ENCODE data around the gene LUC7L3. TPM values are rescaled to one million over a fixed set of nuclear protein-coding genes. Genes with fewer than 3 reads are reported as not detected.
A peak's percentile ranks its signal among the peaks of the same experiment; 100 is the strongest.

LUC7L3 gene
- total and polyA plus RNA-seq, 2 of the 13 experiments (the other 11 are each of a cell fraction or from before 2014, with no cell fraction given), result 108 to 120 TPM

DNA sequence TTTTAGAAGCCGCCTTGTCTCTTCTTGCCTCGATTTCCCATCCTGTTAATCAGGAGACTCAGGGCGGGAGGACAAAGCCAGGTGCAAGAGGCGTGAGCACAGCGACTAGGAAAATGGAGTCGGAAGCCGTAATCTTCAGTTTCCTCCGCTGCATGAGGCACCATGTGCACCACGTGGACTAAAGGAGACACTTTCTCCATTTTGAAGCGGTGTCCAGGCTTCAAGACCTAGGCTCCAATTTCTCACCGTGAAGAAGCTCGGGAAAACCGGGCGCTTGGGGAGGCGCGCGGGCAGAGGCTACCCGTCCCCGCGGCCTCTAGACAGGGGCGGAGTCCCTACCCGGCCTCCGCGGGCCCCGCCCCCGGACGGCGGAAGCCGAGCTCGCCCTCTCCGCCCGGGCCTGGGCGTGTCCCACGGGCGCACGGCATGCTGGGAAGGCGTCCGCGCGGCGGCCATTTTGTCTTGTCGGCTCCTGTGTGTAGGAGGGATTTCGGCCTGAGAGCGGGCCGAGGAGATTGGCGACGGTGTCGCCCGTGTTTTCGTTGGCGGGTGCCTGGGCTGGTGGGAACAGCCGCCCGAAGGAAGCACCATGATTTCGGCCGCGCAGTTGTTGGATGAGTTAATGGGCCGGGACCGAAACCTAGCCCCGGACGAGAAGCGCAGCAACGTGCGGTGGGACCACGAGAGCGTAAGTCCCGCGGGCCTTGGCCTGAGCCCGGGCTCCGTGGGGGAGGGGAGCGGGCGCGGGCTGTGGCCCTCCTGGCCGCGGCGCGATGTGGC lies at the start of gene LUC7L3 (continued):
- TF ChIP-seq ZNF136 (CRISPR knock-in tag; IDR thresholded peaks at IDR 0.05; ENCODE audit: low read depth), result peak; percentile 75; the same call in 1 of the 2 replicates
- peak; percentile 86 for TF ChIP-seq ZNF138 (CRISPR knock-in tag; IDR thresholded peaks at IDR 0.05; ENCODE audit: low read depth)
- TF ChIP-seq TBP (CRISPR knock-in tag; IDR thresholded peaks at IDR 0.05), result no peak; the same call in 1 of the 2 replicates
- peak; percentile 67; the same call in 1 of the 2 replicates for TF ChIP-seq TMF1 (CRISPR knock-in tag; IDR thresholded peaks at IDR 0.05; ENCODE audit: low read depth)
- peak; percentile 91 for TF ChIP-seq KLF9 (CRISPR knock-in tag; IDR thresholded peaks at IDR 0.05; ENCODE audit: low read depth)
- no peak for TF ChIP-seq ZNF570 (CRISPR knock-in tag; IDR thresholded peaks at IDR 0.05; ENCODE audit: borderline replicate concordance)
- TF ChIP-seq SPEN (CRISPR knock-in tag; IDR thresholded peaks at IDR 0.05; ENCODE audit: low read depth), result peak; percentile 94; the same call in 1 of the 2 replicates
- TF ChIP-seq ZNF614 (CRISPR knock-in tag; IDR thresholded peaks at IDR 0.05; ENCODE audit: borderline replicate concordance), result no peak; the same call in 1 of the 2 replicates
- TF ChIP-seq, protein P1, sequence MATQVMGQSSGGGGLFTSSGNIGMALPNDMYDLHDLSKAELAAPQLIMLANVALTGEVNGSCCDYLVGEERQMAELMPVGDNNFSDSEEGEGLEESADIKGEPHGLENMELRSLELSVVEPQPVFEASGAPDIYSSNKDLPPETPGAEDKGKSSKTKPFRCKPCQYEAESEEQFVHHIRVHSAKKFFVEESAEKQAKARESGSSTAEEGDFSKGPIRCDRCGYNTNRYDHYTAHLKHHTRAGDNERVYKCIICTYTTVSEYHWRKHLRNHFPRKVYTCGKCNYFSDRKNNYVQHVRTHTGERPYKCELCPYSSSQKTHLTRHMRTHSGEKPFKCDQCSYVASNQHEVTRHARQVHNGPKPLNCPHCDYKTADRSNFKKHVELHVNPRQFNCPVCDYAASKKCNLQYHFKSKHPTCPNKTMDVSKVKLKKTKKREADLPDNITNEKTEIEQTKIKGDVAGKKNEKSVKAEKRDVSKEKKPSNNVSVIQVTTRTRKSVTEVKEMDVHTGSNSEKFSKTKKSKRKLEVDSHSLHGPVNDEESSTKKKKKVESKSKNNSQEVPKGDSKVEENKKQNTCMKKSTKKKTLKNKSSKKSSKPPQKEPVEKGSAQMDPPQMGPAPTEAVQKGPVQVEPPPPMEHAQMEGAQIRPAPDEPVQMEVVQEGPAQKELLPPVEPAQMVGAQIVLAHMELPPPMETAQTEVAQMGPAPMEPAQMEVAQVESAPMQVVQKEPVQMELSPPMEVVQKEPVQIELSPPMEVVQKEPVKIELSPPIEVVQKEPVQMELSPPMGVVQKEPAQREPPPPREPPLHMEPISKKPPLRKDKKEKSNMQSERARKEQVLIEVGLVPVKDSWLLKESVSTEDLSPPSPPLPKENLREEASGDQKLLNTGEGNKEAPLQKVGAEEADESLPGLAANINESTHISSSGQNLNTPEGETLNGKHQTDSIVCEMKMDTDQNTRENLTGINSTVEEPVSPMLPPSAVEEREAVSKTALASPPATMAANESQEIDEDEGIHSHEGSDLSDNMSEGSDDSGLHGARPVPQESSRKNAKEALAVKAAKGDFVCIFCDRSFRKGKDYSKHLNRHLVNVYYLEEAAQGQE (IDR thresholded peaks at IDR 0.05; ENCODE audit: borderline replicate concordance in 1 of 2, low read depth in 1 of 2, low read length in 2 of 2), result peak in 1 of 2 experiments; percentile 22; a peak in 1 of 4 replicates
- TF ChIP-seq, protein P2, sequence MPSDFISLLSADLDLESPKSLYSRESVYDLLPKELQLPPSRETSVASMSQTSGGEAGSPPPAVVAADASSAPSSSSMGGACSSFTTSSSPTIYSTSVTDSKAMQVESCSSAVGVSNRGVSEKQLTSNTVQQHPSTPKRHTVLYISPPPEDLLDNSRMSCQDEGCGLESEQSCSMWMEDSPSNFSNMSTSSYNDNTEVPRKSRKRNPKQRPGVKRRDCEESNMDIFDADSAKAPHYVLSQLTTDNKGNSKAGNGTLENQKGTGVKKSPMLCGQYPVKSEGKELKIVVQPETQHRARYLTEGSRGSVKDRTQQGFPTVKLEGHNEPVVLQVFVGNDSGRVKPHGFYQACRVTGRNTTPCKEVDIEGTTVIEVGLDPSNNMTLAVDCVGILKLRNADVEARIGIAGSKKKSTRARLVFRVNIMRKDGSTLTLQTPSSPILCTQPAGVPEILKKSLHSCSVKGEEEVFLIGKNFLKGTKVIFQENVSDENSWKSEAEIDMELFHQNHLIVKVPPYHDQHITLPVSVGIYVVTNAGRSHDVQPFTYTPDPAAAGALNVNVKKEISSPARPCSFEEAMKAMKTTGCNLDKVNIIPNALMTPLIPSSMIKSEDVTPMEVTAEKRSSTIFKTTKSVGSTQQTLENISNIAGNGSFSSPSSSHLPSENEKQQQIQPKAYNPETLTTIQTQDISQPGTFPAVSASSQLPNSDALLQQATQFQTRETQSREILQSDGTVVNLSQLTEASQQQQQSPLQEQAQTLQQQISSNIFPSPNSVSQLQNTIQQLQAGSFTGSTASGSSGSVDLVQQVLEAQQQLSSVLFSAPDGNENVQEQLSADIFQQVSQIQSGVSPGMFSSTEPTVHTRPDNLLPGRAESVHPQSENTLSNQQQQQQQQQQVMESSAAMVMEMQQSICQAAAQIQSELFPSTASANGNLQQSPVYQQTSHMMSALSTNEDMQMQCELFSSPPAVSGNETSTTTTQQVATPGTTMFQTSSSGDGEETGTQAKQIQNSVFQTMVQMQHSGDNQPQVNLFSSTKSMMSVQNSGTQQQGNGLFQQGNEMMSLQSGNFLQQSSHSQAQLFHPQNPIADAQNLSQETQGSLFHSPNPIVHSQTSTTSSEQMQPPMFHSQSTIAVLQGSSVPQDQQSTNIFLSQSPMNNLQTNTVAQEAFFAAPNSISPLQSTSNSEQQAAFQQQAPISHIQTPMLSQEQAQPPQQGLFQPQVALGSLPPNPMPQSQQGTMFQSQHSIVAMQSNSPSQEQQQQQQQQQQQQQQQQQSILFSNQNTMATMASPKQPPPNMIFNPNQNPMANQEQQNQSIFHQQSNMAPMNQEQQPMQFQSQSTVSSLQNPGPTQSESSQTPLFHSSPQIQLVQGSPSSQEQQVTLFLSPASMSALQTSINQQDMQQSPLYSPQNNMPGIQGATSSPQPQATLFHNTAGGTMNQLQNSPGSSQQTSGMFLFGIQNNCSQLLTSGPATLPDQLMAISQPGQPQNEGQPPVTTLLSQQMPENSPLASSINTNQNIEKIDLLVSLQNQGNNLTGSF (CRISPR knock-in tag; IDR thresholded peaks at IDR 0.05), result peak; percentile 88
- 0 out of 2 replicates have a peak, but pooled peaks have one; percentile 77 for TF ChIP-seq GTF3A (CRISPR knock-in tag; conservative IDR thresholded peaks at IDR 0.05)
- peak; percentile 79; the same call in 1 of the 2 replicates for TF ChIP-seq NAIF1 (CRISPR knock-in tag; IDR thresholded peaks at IDR 0.05; ENCODE audit: borderline replicate concordance)
- TF ChIP-seq, protein P3, sequence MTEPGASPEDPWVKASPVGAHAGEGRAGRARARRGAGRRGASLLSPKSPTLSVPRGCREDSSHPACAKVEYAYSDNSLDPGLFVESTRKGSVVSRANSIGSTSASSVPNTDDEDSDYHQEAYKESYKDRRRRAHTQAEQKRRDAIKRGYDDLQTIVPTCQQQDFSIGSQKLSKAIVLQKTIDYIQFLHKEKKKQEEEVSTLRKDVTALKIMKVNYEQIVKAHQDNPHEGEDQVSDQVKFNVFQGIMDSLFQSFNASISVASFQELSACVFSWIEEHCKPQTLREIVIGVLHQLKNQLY (CRISPR knock-in tag; IDR thresholded peaks at IDR 0.05), result peak; percentile 16; the same call in 1 of the 2 replicates
- peak; percentile 71; the same call in 1 of the 2 replicates for TF ChIP-seq NR1H2 (CRISPR knock-in tag; IDR thresholded peaks at IDR 0.05; ENCODE audit: borderline replicate concordance, low read depth)
- TF ChIP-seq EEA1 (CRISPR knock-in tag; IDR thresholded peaks at IDR 0.05; ENCODE audit: borderline replicate concordance), result peak; percentile 75; the same call in 1 of the 2 replicates
- TF ChIP-seq TCF7 (IDR thresholded peaks at IDR 0.05; ENCODE audit: low read depth), result no peak
- TF ChIP-seq ISL2 (CRISPR knock-in tag; IDR thresholded peaks at IDR 0.05), result peak; percentile 78
- TF ChIP-seq ZNF432 (CRISPR knock-in tag; IDR thresholded peaks at IDR 0.05; ENCODE audit: borderline replicate concordance), result no peak
- TF ChIP-seq RBFOX2 (IDR thresholded peaks at IDR 0.05; ENCODE audit: low read depth, low read length), result peak; percentile 100
- TF ChIP-seq JUN (CRISPR knock-in tag; IDR thresholded peaks at IDR 0.05), result peak; percentile 29; the same call in 1 of the 2 replicates
